NCI-H1105 (cell line): Measurements from ENCODE around the gene UQCRFS1.

ENCODE experiments used
- DNase-seq: peaks from one replicate; lab custom pipeline; 2025; lab: John Stamatoyannopoulos, UW

Gene UQCRFS1

GRCh38 chr19:29155683-29156082 lies 57.3 kb downstream of the UQCRFS1 start:
- DNase-seq = no peak
